ENCODE data around the gene ATP11A.
A peak's percentile ranks its signal among the peaks of the same experiment; 100 is the strongest.

ATP11A gene

DNA sequence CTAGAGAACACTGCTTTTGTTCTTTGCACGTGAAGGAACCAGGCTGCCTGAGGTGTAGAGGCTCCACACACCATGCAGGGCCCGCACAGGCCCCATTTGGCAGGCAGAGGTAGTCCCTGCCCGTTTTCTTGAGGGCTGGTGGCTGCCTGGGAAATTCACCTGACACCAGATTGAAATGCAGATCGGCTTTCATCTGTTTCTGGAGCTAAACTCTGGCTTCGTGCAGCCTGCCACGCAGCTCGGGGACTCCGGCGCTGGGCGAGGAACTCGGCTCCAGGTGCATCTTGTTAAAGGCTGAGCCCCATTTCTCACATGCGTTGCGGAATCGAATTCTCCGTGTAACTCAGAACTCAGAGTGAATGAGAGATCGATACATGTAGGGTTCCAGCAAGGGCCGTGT is 37.7 kb downstream of the ATP11A start:
- TF ChIP-seq, protein P1, sequence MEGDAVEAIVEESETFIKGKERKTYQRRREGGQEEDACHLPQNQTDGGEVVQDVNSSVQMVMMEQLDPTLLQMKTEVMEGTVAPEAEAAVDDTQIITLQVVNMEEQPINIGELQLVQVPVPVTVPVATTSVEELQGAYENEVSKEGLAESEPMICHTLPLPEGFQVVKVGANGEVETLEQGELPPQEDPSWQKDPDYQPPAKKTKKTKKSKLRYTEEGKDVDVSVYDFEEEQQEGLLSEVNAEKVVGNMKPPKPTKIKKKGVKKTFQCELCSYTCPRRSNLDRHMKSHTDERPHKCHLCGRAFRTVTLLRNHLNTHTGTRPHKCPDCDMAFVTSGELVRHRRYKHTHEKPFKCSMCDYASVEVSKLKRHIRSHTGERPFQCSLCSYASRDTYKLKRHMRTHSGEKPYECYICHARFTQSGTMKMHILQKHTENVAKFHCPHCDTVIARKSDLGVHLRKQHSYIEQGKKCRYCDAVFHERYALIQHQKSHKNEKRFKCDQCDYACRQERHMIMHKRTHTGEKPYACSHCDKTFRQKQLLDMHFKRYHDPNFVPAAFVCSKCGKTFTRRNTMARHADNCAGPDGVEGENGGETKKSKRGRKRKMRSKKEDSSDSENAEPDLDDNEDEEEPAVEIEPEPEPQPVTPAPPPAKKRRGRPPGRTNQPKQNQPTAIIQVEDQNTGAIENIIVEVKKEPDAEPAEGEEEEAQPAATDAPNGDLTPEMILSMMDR (conservative IDR thresholded peaks at IDR 0.05; ENCODE audit: low read depth, low read length): no peak
- no peak for DNase-seq (ENCODE audit: low read depth)
- H3K4me3 ChIP-seq (ENCODE audit: low read depth, low read length): no peak overlapping the region

DNA sequence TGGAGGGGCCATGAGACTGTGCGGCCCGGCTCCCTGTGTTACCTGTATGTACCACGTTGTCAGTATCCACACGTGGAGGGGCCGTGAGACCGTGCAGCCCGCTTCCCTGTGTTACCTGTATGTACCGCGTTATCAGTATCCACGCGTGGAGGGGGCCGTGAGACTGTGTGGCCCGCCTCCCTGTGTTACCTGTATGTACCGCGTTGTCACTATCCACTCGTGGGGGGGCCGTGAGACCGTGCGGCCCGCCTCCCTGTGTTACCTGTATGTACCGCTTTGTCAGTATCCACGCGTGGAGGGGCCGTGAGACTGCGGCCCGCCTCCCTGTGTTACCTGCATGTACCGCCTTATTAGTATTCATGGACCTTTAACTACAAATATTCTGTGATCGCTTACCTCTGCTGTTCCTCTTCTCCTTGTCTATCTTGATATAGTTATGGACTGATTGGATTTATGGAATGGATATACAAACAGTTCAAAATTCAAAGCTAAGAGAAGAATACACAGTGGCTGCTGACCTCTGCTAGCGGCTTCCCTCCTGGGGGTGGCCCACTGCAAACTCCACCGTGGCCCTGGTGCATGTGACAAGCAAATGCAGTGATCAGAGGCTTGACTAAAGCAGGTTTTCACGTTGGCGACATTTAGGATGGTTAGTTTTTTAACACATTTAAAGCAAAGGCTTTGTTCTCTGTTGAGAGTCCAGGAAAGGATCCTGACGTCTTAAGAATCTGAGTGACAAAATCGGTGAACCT is 38.7 kb downstream of the ATP11A start:
- TF ChIP-seq, protein P1 (conservative IDR thresholded peaks at IDR 0.05; ENCODE audit: low read depth, low read length): no peak
- DNase-seq (ENCODE audit: low read depth): no peak
- H3K4me3 ChIP-seq (ENCODE audit: low read depth, low read length): no peak overlapping the region

DNA sequence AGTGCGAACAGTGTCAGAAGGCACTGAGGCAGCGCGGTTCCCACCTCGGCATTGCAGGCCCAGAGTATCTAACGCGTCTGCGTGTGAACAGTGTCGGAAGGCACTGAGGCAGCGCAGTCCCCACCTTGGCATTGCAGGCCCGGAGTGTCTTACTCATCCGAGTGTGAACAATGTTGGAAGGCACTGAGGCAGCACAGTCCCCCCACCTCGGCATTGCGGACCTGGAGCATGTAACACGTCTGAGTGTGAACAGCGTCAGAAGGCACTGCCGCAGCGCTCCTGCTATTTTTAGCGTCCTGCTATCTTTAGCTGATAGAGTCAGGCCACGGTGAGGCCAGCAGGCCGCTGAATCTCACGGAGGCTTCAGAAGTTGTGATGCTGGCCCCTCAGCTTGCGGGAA is 39.6 kb downstream of the ATP11A start:
- H3K4me3 ChIP-seq (ENCODE audit: low read depth, low read length): no peak overlapping the region
- TF ChIP-seq, protein P1 (conservative IDR thresholded peaks at IDR 0.05; ENCODE audit: low read depth, low read length): no peak
- DNase-seq (ENCODE audit: low read depth): no peak

DNA sequence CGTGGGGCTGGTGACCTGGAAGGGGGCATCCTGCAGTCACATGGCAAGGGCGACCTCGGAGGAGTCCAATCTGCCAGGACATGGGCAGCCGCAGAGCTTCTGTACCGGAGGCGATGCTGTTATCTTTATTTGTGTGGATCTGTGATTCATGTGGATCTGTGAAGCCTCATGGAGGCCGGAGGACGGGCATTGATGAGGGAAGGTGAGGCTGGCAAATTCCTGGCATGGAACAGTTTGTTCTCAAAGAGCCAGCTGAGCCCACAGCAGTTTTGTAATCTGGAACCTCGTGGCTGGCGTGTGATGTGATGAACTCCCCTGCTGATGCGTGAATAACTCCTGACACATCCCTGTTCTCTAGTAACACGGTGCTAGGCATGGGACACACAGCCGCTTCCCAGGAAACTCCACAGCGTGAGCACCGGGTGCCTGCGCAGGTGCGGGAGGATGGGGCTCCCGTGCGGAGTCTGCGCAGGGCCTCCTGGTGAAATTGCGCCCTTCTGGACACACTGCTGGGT is 40.4 kb downstream of the ATP11A start:
- no peak overlapping the region for H3K4me3 ChIP-seq (ENCODE audit: low read depth, low read length)
- DNase-seq (ENCODE audit: low read depth): peak; percentile 7
- TF ChIP-seq, protein P1 (conservative IDR thresholded peaks at IDR 0.05; ENCODE audit: low read depth, low read length): no peak

DNA sequence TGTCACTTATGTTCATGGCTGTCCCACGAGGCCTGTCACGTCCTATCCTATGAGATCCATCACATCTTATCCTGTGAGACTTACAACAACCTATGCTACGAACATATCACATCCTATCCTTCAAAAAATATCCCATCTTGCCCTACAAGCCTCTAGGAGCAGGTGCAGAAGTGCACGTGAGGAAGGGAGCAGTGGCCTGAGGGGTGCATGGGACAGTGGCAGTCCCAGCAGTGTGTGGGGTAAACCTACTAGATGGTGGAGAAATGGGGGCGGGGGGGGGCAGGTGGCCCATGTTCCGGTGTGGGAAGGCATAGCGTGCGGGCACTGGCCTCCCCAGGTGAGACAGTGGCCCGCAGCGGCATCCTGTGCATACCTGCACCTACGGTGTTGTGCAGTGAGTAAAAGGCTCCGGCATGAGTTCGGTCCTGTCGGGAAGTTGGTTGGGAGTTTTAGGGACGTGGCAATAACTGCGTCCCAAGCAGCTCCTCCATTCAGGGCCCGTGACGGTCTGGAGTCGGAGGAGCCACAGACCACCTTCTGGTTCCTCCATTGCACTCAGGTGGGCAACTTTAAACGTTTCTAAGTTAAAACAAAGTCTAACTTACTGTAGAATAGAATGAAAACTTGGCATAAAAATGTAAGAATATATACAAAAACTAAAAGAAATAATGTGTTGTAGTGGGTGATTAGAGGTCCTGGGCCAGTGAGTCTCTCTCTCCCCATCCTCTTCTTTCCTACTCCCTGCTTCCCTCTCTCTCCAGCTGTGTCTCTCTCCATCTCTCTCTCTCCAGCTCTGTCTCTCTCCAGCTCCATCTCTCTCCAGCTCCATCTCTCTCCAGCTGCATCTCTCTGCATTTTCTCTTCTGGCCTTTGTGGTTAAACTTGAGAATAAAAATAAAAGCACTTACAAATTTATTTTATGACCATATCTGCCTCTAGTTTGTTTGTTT is 42.1 kb downstream of the ATP11A start:
- TF ChIP-seq, protein P1 (conservative IDR thresholded peaks at IDR 0.05; ENCODE audit: low read depth, low read length): no peak
- no peak for DNase-seq (ENCODE audit: low read depth)
- H3K4me3 ChIP-seq (ENCODE audit: low read depth, low read length): no peak overlapping the region

DNA sequence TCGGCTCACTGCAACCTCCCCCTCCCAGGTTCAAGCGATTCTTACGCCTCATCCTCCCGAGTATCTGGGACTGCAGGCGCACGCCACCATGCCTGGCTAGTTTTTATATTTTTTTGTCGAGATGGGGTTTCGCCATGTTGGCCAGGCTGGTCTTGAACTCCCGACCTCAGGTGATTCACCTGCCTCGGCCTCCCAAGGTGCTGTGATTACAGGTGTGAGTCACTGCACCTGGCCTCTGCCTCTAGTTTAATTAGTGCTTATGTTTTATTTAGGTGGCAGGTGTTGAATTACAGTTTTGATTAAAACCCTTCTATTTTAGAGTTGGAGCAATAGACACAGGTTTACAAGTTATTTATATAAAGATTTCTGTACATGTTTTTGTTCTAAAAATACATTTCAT is 42.8 kb downstream of the ATP11A start:
- no peak for DNase-seq (ENCODE audit: low read depth)
- TF ChIP-seq, protein P1 (conservative IDR thresholded peaks at IDR 0.05; ENCODE audit: low read depth, low read length): no peak
- no peak overlapping the region for H3K4me3 ChIP-seq (ENCODE audit: low read depth, low read length)
